ENCODE measurements around the gene ANXA1. TPM values are rescaled to one million over a fixed set of nuclear protein-coding genes. Genes with fewer than 3 reads are reported as not detected.

The ANXA1 gene, protein sequence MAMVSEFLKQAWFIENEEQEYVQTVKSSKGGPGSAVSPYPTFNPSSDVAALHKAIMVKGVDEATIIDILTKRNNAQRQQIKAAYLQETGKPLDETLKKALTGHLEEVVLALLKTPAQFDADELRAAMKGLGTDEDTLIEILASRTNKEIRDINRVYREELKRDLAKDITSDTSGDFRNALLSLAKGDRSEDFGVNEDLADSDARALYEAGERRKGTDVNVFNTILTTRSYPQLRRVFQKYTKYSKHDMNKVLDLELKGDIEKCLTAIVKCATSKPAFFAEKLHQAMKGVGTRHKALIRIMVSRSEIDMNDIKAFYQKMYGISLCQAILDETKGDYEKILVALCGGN
- 171 and 192 TPM in 2 replicates for total RNA-seq (2014; rRNA removed; shearing (Covaris generic))

DNA sequence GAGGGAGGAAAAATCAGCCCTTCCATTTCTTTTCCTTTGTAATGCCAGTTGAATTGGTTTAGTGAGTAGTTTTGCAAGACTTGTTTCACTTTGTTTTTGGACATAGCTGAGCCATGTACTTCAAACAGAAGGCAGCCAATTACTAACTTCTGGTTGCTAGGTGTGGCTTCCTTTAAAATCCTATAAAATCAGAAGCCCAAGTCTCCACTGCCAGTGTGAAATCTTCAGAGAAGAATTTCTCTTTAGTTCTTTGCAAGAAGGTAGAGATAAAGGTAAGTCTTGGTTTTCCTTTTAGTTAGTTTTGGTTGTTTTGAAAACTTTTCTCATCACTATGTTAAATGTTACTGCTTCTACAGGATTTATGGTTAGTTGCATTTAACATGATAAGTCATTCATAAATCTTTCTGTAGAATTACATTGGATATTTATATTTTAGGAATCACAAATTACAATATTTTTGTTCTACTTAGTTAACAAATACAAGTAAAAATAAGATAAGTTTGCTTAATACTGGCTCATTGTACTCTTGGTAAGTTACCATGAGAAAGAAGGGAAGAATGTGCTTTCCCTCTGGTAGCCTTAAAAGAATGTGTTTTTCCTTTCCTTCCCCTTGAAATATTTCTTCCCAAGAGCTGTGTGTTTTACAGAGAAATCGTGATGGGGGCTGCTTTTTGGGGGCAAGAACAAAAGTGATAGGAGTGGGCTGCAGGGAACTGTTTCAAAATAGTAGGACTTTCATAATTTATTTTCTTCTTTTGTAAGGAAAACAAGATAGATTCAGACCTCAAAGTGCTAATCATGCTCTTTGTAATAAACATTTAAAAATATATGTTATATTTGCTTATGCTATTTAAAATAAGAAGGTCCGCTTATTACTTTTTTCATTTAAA, at the start of gene ANXA1:
TSS of gene ANXA1 (plus strand) at position 213 of the 890 bp plus-strand sequence. CDS start 6,671 bp downstream, outside the sequence.
- DNase-seq (ENCODE audit: low spot score): peak; percentile 88

DNA sequence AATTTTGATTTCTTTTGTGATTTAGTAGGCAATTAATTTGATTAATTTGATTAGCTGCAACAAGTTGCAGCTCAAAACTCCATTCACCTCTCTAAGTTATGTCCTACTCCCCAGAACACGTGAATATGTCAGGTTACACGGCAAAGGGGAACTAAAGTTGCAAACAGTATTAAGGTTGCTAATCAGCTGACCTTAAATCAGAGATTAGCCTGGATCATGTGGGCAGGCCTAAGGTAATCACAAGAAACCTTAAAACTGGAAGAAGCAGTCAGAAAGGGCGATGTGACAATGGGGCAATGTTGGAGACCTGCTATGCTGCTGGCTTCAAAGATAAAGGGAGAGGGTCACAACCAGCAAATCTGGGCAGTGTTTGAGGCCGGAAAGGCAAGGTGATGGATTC, 47.3 kb upstream of the ANXA1 start:
- no peak for DNase-seq (ENCODE audit: low spot score)

DNA sequence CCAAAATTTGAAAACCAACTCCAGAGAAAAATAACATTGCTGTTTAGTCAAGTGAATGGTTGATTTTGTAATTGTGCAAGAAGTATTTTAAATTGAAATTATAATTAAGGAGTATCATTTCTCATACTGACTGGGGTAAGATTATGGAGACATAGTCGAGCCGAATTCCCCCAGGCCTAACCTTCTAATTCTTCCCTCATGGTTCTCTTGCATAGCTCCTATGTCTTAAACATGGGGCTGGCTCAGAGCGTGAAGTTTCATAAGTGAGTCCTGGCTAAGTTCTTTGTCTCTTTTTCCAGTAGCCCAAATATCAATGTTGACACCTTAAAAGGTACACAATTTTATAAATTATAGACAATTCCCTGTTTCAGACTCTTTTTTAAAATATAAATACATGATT, 46.7 kb upstream of the ANXA1 start:
- no peak for DNase-seq (ENCODE audit: low spot score)

DNA sequence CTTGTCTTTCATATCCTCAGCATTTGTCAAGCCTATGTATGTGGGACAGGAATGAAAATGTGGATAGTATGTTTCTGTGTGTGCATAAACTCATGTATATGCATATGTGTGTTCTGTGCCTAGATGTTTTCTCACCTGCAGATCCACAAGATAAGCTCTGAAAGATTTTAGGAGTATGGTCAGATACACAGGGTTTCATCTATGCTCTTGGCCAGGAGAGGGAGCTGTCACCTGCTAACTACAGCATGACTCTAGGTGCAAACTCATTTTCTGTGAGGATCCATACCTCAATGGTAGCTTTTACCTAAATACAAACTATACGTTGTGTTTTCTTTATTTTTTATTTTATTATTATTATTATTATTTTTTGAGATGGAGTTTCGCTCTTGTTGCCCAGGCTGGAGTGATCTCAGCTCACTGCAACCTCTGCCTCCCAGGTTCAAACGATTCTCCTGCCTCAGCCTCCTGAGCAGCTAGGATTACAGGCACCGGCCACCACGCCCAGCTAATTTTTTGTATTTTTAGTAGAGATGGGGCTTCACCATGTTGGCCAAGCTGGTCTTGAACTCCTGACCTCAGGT, 44.1 kb upstream of the ANXA1 start:
- peak; percentile 63 for DNase-seq (ENCODE audit: low spot score)

DNA sequence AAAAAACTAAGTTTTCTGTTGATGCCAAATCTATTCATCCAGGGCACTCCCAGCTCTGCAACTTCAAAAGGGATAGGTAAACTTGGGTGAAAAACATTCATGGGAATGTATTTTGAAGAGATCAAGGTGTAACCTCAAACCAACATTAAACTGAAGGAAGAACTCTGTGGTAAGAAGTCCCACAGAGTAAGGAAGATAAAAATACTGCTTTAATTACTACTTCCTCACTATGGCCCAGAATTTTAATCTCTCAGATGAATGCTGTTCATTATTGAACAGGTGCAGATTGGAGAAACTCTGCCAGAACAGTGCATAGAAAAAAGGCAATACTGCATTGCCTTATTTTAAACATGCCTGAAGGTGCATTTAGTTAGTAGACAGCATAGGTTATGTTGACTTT, 37.6 kb upstream of the ANXA1 start:
- DNase-seq (ENCODE audit: low spot score): peak; percentile 26

DNA sequence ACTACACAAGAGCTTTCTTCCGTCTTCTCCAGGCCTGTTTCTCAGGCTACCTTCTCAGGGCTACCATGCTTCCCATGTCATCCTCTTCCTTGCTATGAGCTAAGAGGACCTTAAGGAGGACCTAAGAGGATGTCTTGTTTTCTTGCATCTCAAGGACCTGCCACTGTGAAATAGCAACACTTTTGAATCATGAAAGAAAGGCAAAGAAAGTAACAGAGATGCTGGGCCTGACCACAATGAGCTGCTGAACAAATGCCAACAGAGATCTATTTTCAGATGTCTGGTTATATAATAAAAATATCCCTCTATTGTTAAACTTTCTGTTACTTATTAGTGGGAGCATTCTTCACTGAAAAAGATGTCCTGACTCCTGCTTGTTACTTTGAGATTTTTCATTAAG, 36.7 kb upstream of the ANXA1 start:
- no peak for DNase-seq (ENCODE audit: low spot score)

DNA sequence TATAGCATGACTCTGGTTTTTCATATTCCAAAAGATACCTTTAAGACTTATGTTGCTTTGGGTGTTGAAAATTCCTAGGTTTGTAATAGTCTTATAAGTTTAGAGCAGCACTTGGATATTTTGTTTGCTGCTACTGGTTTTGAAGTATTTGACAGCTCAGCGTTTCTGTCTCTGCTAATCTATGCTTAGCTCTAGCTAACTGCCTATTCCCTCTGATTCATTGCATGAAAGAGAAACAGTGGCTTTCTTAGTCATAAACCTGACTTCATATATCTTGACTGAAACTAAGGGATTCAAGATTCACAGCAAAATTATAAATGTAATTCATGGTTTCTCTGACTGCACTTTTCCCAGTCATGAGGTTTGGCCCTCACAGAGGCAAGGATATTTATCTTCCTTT, 35.6 kb upstream of the ANXA1 start:
- no peak for DNase-seq (ENCODE audit: low spot score)

DNA sequence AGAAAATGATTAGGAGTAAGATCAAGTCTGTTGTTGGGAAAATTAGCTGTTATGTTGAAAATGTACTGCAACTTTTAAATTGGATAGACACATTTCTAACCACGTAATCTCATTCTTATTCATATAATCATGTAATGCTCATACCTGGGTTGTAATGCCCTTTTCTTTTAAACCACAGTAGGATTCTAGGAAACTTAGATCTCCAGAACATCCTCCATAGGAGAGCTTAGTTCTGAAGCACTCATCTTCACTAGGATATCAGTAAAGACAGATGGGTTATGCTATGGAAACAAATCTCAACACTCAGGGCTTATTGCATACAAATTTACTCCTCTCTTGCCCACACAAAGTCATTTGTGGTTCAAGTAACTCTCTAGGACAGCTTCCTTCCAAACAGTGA, 34.8 kb upstream of the ANXA1 start:
- DNase-seq (ENCODE audit: low spot score): no peak

DNA sequence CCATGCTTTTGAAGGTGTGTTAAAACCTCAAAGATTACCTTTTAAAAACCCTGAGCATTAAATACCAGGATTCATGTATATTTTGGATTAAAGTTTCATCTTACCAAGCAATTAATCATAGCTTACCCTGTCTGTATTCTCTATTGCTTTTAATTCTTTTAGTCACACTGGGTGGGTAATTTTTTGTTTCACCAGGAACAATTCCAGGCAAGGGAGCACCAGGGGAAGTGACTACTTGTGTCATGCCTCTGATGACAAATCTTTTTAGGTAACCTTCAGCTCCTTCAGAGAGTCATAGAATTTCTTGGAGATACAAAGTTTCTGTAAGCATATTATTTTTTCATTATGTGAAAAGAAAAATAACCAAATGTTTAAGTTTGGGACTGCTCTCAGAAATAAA, 33.4 kb upstream of the ANXA1 start:
- no peak for DNase-seq (ENCODE audit: low spot score)

DNA sequence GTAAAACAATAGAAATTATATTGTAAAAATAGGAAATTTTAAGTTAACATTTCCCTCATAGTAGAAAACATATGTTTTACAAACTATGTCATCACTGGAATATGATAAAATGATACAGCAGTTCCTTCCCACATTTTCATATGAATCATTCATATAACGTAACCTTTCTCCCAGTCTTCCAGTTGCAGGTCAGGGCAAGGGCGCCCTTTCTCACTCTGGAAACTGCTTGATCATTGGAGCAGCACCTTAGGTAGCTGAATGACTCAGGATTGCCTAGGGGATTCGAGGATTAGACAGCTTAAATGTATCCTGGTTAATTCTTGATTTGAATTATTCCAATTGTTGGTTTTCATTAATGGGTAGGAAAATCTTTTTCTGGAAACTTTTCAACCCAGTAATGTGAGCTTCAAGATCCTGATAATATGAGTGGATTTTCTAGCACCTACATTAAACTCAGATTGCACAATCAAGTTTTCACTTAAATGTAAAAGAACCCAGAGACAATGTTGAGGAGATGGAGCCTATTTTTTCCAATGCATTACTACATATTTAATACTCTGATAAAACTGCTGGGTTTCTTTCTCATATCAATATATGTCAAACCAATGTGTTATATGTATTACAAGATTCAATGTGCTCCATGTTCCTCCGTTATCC, 32.6 kb upstream of the ANXA1 start:
- peak; percentile 48 for DNase-seq (ENCODE audit: low spot score)

DNA sequence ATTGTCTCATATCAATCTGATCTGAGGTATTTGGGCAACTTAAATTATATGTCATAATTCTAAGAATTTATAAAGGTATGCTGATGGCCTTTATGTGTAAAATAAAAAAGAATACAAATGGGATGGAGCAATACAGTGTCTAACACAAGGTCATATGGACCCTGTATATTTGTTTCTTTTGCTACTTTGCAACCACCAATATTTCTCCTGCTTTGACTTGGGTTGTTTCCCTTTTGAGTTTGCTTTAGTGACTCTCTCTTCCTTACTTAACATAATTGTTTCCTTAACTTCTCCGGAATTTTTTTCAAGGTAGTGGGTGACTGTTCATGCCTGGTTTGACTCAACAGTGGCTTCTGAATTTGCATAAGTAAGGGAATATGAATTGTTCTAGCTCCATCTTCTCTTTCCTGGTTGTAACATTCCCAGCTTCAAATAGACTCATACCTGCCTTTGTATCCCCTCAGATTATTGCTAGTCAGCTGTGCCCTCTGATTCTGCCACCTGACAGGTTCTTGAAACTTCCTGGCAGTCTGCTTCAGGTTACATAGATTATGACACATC, 30.2 kb upstream of the ANXA1 start:
- no peak for DNase-seq (ENCODE audit: low spot score)

DNA sequence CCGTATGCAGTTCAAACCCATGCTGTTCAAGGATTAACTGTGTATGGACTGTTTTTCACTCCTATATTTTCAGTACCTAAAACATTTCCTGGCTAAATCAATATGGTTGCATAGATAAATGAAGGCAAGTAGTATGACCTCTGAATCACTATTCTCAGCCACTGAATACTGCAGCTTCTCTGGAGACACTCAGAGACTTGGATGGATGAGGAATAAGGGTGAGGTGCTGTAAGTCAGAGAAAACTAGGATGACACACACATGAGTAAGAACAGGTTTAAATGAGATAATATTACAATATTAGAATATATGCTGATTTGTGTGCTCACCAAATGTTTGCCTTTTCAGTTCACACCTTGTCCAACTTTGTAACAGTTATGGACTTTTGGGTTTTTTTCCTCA, 26.0 kb upstream of the ANXA1 start:
- DNase-seq (ENCODE audit: low spot score): no peak

DNA sequence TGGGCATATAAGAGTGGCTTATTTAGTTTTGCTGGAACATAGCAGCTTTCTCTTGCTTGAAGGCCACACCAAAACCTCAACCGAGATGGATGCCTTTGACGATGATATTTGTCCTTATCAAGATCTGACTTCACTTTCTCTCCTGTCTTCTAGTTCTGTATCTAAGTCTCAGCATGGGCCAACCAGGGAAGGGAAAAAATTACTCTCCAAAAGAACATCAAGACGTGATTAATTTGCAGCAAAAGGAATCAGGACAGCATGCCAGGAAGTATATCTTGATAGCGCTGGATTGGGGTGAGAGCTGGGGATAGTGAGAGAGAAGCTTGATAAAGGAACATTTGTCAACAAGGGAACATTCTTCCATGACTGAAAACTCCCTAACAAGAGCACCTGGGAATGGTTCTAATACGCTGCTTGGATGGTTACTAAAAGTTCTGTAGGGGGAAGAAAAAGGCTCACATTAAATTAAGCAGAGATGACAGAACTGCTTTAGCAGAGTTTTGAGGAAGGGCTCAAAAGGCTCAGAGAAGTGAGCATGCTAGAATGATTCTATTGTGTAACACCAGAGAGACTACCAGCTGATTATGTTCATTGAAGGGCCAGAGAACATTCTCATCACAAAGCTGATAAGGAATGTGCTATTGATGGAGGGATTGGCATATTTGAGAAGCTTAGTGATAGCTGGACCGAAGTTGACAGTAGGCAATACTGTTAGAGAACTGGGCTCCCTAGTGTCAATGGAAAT, 21.6 kb upstream of the ANXA1 start:
- DNase-seq (ENCODE audit: low spot score): no peak

DNA sequence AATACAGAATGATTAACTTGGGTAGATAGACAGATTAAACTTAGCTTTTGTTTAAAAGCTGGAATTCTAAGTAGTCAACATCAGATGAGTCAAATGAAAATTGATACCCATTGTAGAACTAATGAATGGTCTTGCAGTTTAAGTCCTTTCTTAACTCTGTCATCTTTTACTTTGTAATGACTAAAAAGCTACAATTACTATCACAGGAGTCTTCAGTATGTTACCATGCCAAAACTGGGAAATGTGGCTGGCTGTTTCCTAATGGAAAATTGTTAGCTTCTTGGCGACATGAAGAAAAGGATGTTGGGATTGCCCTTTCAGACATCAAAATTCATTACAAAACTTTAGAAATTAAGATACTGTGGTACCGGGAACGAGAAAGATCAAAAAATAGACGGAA, 20.2 kb upstream of the ANXA1 start:
- DNase-seq (ENCODE audit: low spot score): peak; percentile 48

DNA sequence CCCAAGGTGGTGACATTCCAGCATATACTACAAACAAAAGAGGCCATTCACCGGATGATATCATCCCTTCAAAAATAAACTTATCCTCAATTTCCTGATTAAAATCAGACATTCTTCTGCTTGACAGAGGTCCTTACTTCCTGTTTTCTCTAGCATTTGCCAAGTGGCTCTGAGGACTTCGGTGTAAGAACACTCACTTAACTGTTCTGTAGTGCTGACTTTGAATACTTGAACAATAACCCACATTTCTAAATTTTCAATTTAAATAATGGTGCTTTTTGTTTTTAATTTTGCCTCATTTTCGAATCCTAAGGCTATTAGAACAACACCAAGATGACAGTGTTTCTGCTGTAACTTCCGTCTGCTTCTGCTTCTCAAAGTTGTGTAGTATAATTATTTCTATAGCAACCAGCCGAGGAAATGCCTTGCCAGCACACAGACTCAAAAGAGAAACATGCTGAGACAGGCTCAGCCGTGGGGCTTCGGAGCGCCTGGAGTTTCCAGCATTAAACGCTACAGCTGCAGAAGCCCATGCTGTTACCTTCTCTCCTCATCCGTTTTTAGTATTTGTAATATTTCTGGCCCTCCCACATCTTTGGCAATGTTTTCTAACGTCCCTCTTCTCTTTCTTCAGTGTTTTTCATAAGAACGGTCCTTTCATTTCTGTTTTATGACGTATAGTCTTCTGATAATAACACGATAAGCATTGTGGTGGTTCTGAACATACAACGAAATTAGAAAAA, 19.5 kb upstream of the ANXA1 start:
- DNase-seq (ENCODE audit: low spot score): peak; percentile 93

DNA sequence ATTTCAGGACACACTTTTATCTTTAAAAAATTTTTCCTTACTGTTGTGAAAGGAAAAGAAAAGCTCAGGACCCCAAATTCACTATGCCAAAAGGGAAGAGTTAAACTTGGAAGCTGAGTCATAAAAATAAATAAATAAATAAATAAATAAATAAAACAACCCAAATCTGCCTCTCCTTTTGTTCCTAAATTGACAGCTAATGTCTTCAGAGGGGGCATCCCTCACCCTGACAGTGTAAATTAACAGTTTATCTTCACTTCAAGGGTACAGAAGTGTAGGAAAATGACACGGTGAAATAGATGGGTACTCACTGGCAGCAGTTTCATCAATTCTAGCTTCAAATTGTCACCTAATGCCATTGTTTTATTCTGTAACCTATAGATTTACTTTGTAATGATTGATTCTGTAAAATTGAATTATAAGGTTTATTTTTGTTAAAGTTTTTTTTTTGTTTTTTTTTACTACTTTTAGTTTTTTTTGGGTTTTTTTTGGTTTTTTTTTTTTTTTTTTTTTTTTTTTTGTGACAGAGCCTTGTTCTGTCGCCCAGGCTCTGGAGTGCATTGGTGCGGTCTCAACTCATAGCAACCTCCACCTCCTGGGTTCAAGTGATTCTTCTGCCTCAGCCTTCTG, 18.5 kb upstream of the ANXA1 start:
- DNase-seq (ENCODE audit: low spot score): peak; percentile 57

DNA sequence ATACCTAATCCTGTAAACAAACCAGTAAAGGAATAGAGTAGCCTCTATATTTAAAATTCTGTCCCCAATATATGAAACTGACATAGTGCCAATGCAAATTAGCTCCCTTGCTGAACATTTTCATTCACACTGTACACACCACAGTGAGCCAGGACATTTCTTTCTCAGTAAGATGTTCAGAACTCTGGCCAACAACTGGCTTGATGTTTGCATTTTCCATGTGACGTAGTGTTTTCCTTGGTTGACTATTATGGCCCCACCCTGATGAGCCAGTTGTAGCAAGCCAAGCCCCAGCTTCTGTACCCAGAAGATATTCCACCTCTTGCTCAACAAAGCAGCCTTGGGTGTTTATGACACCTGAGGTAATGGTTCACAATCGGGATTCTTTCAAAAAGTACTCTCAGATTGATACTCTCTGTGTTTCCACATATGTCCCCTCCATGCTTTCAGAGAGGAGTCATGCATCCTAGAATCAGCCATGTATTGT, 17.7 kb upstream of the ANXA1 start:
- peak; percentile 62 for DNase-seq (ENCODE audit: low spot score)

DNA sequence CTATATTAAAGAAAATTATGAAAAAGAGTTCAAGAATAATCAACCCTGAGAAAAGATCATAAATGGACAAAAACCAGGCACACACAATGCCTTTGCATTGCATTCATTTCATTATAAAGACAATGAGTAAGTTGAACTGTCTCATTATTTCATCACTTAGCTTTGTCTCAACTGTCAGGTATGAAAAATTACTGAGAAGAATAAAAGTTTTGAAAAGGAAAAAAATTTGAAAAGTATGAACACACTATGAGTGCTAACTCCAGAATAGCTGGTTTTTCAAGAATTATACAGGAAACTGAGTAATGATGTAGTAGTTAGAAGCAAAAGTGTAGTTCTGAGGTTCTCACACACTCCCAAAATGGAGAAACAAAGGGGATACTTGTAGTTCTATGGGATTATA, 16.3 kb upstream of the ANXA1 start:
- DNase-seq (ENCODE audit: low spot score): no peak

DNA sequence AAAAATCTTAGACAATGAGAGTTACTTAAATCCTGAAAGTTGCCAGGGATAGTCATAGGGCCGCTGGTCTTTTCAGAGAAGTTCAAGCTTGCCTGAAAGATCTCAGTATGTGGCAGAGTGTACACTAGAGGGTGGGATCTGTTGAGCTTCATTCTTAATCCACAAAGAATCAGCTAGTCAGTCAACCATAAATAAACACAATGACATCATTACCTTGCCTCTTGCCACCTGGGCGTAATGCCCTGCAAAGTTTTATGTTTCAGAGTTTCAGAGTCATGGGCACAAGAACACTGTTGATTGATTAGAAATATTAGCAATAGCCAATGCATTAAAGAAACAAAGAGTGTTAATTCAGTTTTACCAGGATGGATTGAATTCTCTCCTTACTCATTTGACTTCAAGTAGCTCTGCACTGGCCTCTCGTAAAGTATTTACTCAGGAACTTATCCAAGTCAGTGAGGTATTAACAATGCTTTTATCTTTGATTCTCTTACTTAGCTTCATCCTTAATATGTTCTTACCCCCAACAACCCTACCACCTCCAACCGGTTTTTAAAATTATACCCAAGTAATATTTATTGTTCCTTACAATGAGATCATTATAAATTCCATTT, 14.3 kb upstream of the ANXA1 start:
- peak; percentile 79 for DNase-seq (ENCODE audit: low spot score)
